H9 (cell line): ENCODE results near the gene SYCE1. TPM values are rescaled to one million over a fixed set of nuclear protein-coding genes. Genes with fewer than 3 reads are reported as not detected.

ENCODE experiments used
- DNase-seq: peaks from one replicate; pipeline ENCODE4 v3.0.0-alpha.2; 2017
- H2AFZ ChIP-seq: one replicate; pipeline ENCODE4 v1.6.1; 2013; ENCODE audit warnings: mild to moderate bottlenecking, low read length, control low read depth, moderate library complexity
- H2AK5ac ChIP-seq: 2 replicates; pipeline ENCODE4 v1.6.1; 2013; ENCODE audit warnings: low read length, control low read depth, mixed read lengths; ENCODE audit not compliant: insufficient read length
- H2BK120ac ChIP-seq: one replicate; pipeline ENCODE4 v1.6.1; 2013; ENCODE audit warnings: low read depth, mild to moderate bottlenecking, low read length, control low read depth, inconsistent platforms; ENCODE audit not compliant: poor library complexity, severe bottlenecking
- H2BK12ac ChIP-seq: 2 replicates; pipeline ENCODE4 v1.6.1; 2013; ENCODE audit warnings: low read length, control low read depth, mixed read lengths, low read depth; ENCODE audit not compliant: insufficient read length
- H2BK15ac ChIP-seq: 2 replicates; pipeline ENCODE4 v1.6.1; 2013; ENCODE audit warnings: low read depth, low read length, control low read depth
- H2BK20ac ChIP-seq: one replicate; pipeline ENCODE4 v1.6.1; 2013; ENCODE audit warnings: low read depth, mild to moderate bottlenecking, low read length, control low read depth, inconsistent platforms; ENCODE audit not compliant: poor library complexity, severe bottlenecking
- H2BK5ac ChIP-seq: 2 replicates; pipeline ENCODE4 v1.6.1; 2013; ENCODE audit warnings: low read length, control low read depth, mixed read lengths; ENCODE audit not compliant: insufficient read length
- H3K14ac ChIP-seq: 2 replicates; pipeline ENCODE4 v1.6.1; 2013; ENCODE audit warnings: low read length, control low read depth; ENCODE audit not compliant: insufficient read depth
- H3K18ac ChIP-seq: 2 replicates; pipeline ENCODE4 v1.6.1; 2013; ENCODE audit warnings: low read depth, mild to moderate bottlenecking, mixed read lengths, low read length, control low read depth; ENCODE audit not compliant: insufficient read length
- H3K23ac ChIP-seq: 2 replicates; pipeline ENCODE4 v1.6.1; 2013; ENCODE audit warnings: low read length, control low read depth, mixed read lengths, low read depth; ENCODE audit not compliant: insufficient read length
- H3K23me2 ChIP-seq: 2 replicates; pipeline ENCODE4 v1.6.1; 2013; ENCODE audit warnings: low read depth, mild to moderate bottlenecking, mixed read lengths, low read length, control low read depth; ENCODE audit not compliant: insufficient read length, poor library complexity, severe bottlenecking
- H3K27ac ChIP-seq: 2 replicates; pipeline ENCODE4 v1.5.1; 2013; ENCODE audit warnings: low read length, control low read depth, mixed read lengths, low read depth; ENCODE audit not compliant: insufficient read length
- H3K27me3 ChIP-seq: 2 replicates; pipeline ENCODE4 v1.6.1; 2013; ENCODE audit warnings: low read length, control low read depth, inconsistent platforms; ENCODE audit not compliant: insufficient read depth
- H3K4ac ChIP-seq: 2 replicates; pipeline ENCODE4 v1.6.1; 2013; ENCODE audit warnings: low read depth, mild to moderate bottlenecking, control low read depth, inconsistent platforms, low read length, moderate library complexity
- H3K4me1 ChIP-seq: 2 replicates; pipeline ENCODE4 v1.6.1; 2013; ENCODE audit warnings: low read length, control low read depth, inconsistent platforms; ENCODE audit not compliant: insufficient read depth
- H3K4me2 ChIP-seq: 2 replicates; pipeline ENCODE4 v1.6.1; 2013; ENCODE audit warnings: low read length, control low read depth, mixed read lengths; ENCODE audit not compliant: insufficient read length, insufficient read depth
- H3K56ac ChIP-seq: 2 replicates; pipeline ENCODE4 v1.6.1; 2013; ENCODE audit warnings: low read depth, mild to moderate bottlenecking, mixed read lengths, low read length, control low read depth; ENCODE audit not compliant: insufficient read length
- H3K79me1 ChIP-seq: 2 replicates; pipeline ENCODE4 v1.6.1; 2013; ENCODE audit warnings: low read depth, mild to moderate bottlenecking, moderate library complexity, low read length, control low read depth, inconsistent platforms; ENCODE audit not compliant: insufficient read depth, poor library complexity, severe bottlenecking
- H3K79me2 ChIP-seq: 2 replicates; pipeline ENCODE4 v1.6.1; 2013; ENCODE audit warnings: low read length, control low read depth, inconsistent platforms; ENCODE audit not compliant: insufficient read depth
- H3K9ac ChIP-seq: 2 replicates; pipeline ENCODE4 v1.6.1; 2013; ENCODE audit warnings: low read length, control low read depth, mixed read lengths; ENCODE audit not compliant: insufficient read length; ENCODE audit errors: extremely low read depth
- H3K9me3 ChIP-seq: one replicate; pipeline ENCODE4 v1.6.1; 2013; ENCODE audit warnings: low read depth, low read length, inconsistent platforms; ENCODE audit not compliant: control insufficient read depth
- H3T11ph ChIP-seq: one replicate; pipeline ENCODE4 v1.6.1; 2013; ENCODE audit warnings: mild to moderate bottlenecking, low read length, control low read depth, inconsistent platforms
- H4K20me1 ChIP-seq: one replicate; pipeline ENCODE4 v1.6.1; 2013; ENCODE audit not compliant: control insufficient read depth, insufficient read length, insufficient read depth
- H4K5ac ChIP-seq: 2 replicates; pipeline ENCODE4 v1.6.1; 2013; ENCODE audit warnings: low read depth, mild to moderate bottlenecking, mixed read lengths, low read length, control low read depth; ENCODE audit not compliant: insufficient read length
- H4K8ac ChIP-seq: replicated peaks from 2 replicates; pipeline ENCODE4 v1.6.1; 2013; ENCODE audit warnings: low read length, control low read depth, mixed read lengths, low read depth; ENCODE audit not compliant: insufficient read length
- H4K91ac ChIP-seq: 2 replicates; pipeline ENCODE4 v1.6.1; 2013; ENCODE audit warnings: low read depth, mild to moderate bottlenecking, moderate library complexity, mixed read lengths, low read length, control low read depth; ENCODE audit not compliant: insufficient read length
- H3K27ac Mint-ChIP-seq, 3 experiments: 2 replicates in 2 of 3; 3 replicates in 1 of 3; pipeline ENCODE4 v1.8.0; 2020 to 2021; ENCODE audit warnings: mixed read lengths in 3 of 3, mild to moderate bottlenecking in 1 of 3, moderate library complexity in 1 of 3
- H3K27me3 Mint-ChIP-seq: 2 replicates; pipeline ENCODE4 v1.8.0; 2021; ENCODE audit warnings: low read depth, mild to moderate bottlenecking, moderate library complexity, mixed read lengths
- H3K36me3 Mint-ChIP-seq, 3 experiments: 2 replicates in 2 of 3; 3 replicates in 1 of 3; pipeline ENCODE4 v1.8.0; 2020 to 2021; ENCODE audit warnings: low read depth in 3 of 3, mixed read lengths in 3 of 3; ENCODE audit not compliant: insufficient read depth in 1 of 3
- H3K4me1 Mint-ChIP-seq, 2 experiments: 2 replicates each; pipeline ENCODE4 v1.8.0; 2020; ENCODE audit warnings: mixed read lengths in 2 of 2
- H3K4me3 Mint-ChIP-seq, 2 experiments: 2 replicates in 1 of 2; 3 replicates in 1 of 2; pipeline ENCODE4 v1.8.0; 2020 to 2021; ENCODE audit warnings: mild to moderate bottlenecking in 2 of 2, mixed read lengths in 2 of 2, moderate library complexity in 1 of 2
- H3K9me3 Mint-ChIP-seq, 2 experiments: 2 replicates in 1 of 2; 3 replicates in 1 of 2; pipeline ENCODE4 v1.8.0; 2020; ENCODE audit warnings: mild to moderate bottlenecking in 2 of 2, mixed read lengths in 2 of 2, moderate library complexity in 1 of 2
- CTCF ChIP-seq: fragments of 200-600 bp; sonication (generic); conservative IDR thresholded peaks from 3 replicates; pipeline ENCODE4 v1.8.0; 2021; ENCODE audit warnings: antibody characterized with exemption, mild to moderate bottlenecking
- WGBS: extraction: QIAGEN DNeasy Blood & Tissue Kit; methylation state at CpG from one replicate; pipeline ENCODE4 v1.1.7; 2013; ENCODE audit warnings: missing lambda C conversion rate, low lambda C conversion rate, mixed read lengths; ENCODE audit not compliant: insufficient read length; ENCODE audit errors: extremely low coverage; 5-methylcytosine and 5-hydroxymethylcytosine counted together
- total RNA-seq: library from RNA; stranded (reverse); gene quantifications from 2 replicates; pipeline ENCODE4 v1.2.1, GENCODE V29; 2021

SYCE1 gene
- total RNA-seq, 1 experiment from 2014 or later, result not detected

- no peak overlapping the region for H2BK20ac ChIP-seq
- no peak overlapping the region for H3K56ac ChIP-seq
- H3T11ph ChIP-seq, result no peak overlapping the region
- no peak overlapping the region for H2AK5ac ChIP-seq
- no peak overlapping the region for H3K18ac ChIP-seq
- no peaks in the 10 kb centered on the region for H3K4me1 ChIP-seq
- H2BK12ac ChIP-seq, result no peak overlapping the region
- H2BK15ac ChIP-seq, result no peak overlapping the region
- H2BK5ac ChIP-seq, result no peak overlapping the region
- no peak for DNase-seq
- no peaks in the 10 kb centered on the region for H3K23me2 ChIP-seq
- Mint-ChIP-seq H3K36me3 (peaks cover 5 to 16% (median 12%) of the 10 kb centered on the region in 3 experiments; a peak in 5 of 7 replicates), H3K9me3 (peaks cover 88% of the 10 kb centered on the region in 2 experiments), H3K27ac (no peak overlapping the region), H3K4me3 (no peak overlapping the region), H3K4me1 (no peaks in the 10 kb centered on the region), H3K27me3 (no peaks in the 10 kb centered on the region; the same call in none of the 2 replicates)
- no peak overlapping the region for H3K23ac ChIP-seq
- H3K9me3 ChIP-seq, result peaks cover 90% of the 10 kb centered on the region
- H3K27me3 ChIP-seq, result no peaks in the 10 kb centered on the region; the same call in 1 of the 2 replicates
- no peak overlapping the region for H2AFZ ChIP-seq
- WGBS, result no CpG with 5 or more reads among the region's 50 CpGs
- no peak for TF ChIP-seq CTCF
- no peak overlapping the region for H2BK120ac ChIP-seq
- H3K14ac ChIP-seq, result no peak overlapping the region
- no peak overlapping the region for H3K9ac ChIP-seq
- H4K8ac ChIP-seq, result no peak overlapping the region
- no peaks in the 10 kb centered on the region for H3K79me1 ChIP-seq
- H3K4me2 ChIP-seq, result no peak overlapping the region
- H4K5ac ChIP-seq, result no peak overlapping the region
- no peak overlapping the region for H4K91ac ChIP-seq
- H3K27ac ChIP-seq, result no peak overlapping the region
- H3K79me2 ChIP-seq, result no peaks in the 10 kb centered on the region
- H3K4ac ChIP-seq, result no peak overlapping the region
- no peaks in the 10 kb centered on the region for H4K20me1 ChIP-seq
These were observed 37.0 kb downstream of the SYCE1 start for GRCh38 chr10:133528296-133528844.
